ENCODE data around the gene NR1H4.
"Not testable (repeated sequence)": the region's sequence is repeated elsewhere in the genome, so short reads cannot be mapped to it uniquely, and the experiment has no call there.

NR1H4 gene

GRCh38 chr12:100591979-100592378 lies 118.3 kb downstream of the NR1H4 start:
- ChIA-PET POLR2A (no interaction called here), CTCF (interaction anchor here (0.9 kb wide), 1 partner anchor 17 kb away, joined by 3 read pairs; no protein-coding TSS in a partner anchor)
- no peak for DNase-seq (ENCODE audit: extremely low spot score)
- no peak for TF ChIP-seq CTCF (IDR thresholded peaks at IDR 0.05; ENCODE audit: control extremely low read depth, extremely low read depth, low read depth, missing control alignments)

GRCh38 chr12:100593490-100593889 lies 119.8 kb downstream of the NR1H4 start:
- no peak for TF ChIP-seq CTCF (IDR thresholded peaks at IDR 0.05; ENCODE audit: control extremely low read depth, extremely low read depth, low read depth, missing control alignments)
- ChIA-PET POLR2A (no interaction called here), CTCF (interaction anchor here (0.9 to 2.1 kb wide), 5 partner anchors 16 to 188 kb away, joined by 3 to 10 read pairs (median 4); no protein-coding TSS in a partner anchor)
- no peak for DNase-seq (ENCODE audit: extremely low spot score)

GRCh38 chr12:100601626-100602025 lies 128.0 kb downstream of the NR1H4 start:
- POLR2A ChIA-PET: no interaction called here
- TF ChIP-seq CTCF (IDR thresholded peaks at IDR 0.05; ENCODE audit: control extremely low read depth, extremely low read depth, low read depth, missing control alignments): no peak
- DNase-seq (ENCODE audit: extremely low spot score): no peak
- CTCF ChIA-PET: no interaction called here

GRCh38 chr12:100602997-100603396 lies 129.3 kb downstream of the NR1H4 start:
- CTCF ChIA-PET: interaction anchor here (1.4 kb wide), 1 partner anchor 13 kb away, joined by 3 read pairs; no protein-coding TSS in a partner anchor
- POLR2A ChIA-PET; DNase-seq (ENCODE audit: extremely low spot score): not testable (repeated sequence)

- TF ChIP-seq CTCF (IDR thresholded peaks at IDR 0.05; ENCODE audit: control extremely low read depth, extremely low read depth, low read depth, missing control alignments): no peak
These were observed 135.1 kb downstream of the NR1H4 start for GRCh38 chr12:100608776-100609175.

GRCh38 chr12:100610666-100611430 lies 137.2 kb downstream of the NR1H4 start:
- ChIA-PET POLR2A (no interaction called here), CTCF (no interaction called here)
- DNase-seq (ENCODE audit: extremely low spot score): no peak
- no peak for TF ChIP-seq CTCF (IDR thresholded peaks at IDR 0.05; ENCODE audit: control extremely low read depth, extremely low read depth, low read depth, missing control alignments)

More at GRCh38 chr12:100608776-100609175, 135.1 kb downstream of the NR1H4 start:
- no peak for DNase-seq (ENCODE audit: extremely low spot score)
- CTCF ChIA-PET: interaction anchor here (1.0 to 1.4 kb wide), 6 partner anchors 9 to 205 kb away, joined by 3 to 5 read pairs (median 4); no protein-coding TSS in a partner anchor
- POLR2A ChIA-PET: no interaction called here

GRCh38 chr12:100612606-100613005 lies 138.9 kb downstream of the NR1H4 start:
- ChIA-PET POLR2A (no interaction called here), CTCF (interaction anchor here (1.4 kb wide), 1 partner anchor 19 kb away, joined by 3 read pairs; no protein-coding TSS in a partner anchor)
- no peak for TF ChIP-seq CTCF (IDR thresholded peaks at IDR 0.05; ENCODE audit: control extremely low read depth, extremely low read depth, low read depth, missing control alignments)
- no peak for DNase-seq (ENCODE audit: extremely low spot score)

Data from GM10248 (cell line).